GM19023 (cell line): Measurements from ENCODE around the gene SIGLEC7.

Experiments
- ATAC-seq: cut with Tn5 transposase; IDR thresholded peaks from one replicate; pipeline ENCODE4 v1.9.1; 2021; ENCODE audit warnings: mild to moderate bottlenecking, moderate library complexity; ENCODE audit not compliant: unreplicated experiment

Gene SIGLEC7

DNA sequence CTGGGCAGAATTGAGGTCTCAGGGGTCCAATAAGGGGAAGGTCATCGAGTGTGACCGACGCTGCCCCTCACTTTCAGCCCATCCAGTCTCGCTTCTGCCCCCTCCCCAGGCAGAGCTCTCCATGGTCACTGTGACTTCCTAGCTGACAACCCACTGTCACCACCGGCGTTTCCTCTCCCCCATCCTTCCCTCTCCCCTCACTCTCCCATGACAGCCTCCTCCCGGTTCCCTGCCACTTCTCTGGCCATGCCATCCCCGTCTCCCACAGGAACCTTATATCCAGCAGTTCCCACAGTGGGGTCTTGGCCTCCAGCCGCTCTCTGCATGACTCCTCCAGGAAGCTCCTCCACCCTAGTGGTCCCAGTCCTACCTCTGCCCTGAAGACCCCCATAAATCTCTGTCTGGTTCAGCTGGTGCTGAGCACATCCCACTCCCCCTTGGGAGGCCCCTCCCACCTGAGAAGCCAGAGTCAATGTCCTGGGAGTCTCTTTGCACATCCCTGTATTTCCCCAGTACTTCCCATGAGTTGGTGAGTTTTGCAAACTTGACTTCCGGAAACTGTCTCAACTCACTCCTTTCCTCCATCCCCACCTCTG lies 58.1 kb downstream of the SIGLEC7 start:
- no peak for ATAC-seq

DNA sequence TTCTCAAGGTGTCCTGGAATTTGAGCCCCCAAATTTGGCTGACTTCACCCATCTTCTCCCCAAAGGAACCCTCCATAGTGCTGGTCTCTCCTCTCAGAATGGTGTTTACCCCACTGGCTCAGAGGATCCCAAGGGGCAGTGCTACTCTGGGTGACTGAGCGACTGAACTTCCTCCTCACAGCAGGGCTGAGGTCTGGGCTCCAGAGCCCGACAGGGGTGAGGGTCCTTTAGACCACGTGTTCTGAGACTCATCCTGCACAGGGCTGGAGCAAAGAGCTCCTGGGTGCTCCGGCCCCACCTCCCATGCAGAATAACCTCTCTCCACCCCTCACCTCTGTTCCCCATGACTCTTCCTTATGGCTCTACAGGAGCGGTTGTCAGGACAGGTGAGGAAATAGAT lies 59.6 kb downstream of the SIGLEC7 start:
- ATAC-seq: no peak
